Panc1 (cell line): ENCODE results near the gene P2RX2. TPM values are rescaled to one million over a fixed set of nuclear protein-coding genes. Genes with fewer than 3 reads are reported as not detected.

Experiments used
- ATAC-seq: fragments of 200-7000 bp; cut with Tn5 transposase; 2 replicates; pipeline ENCODE4 v1.9.1; 2020; ENCODE audit warnings: mild to moderate bottlenecking, moderate library complexity
- BruUV-seq: library from RNA; stranded (reverse); fragments of 400-500 nt; replicated peaks from 2 replicates; lab custom pipeline; 2021; lab: Mats Ljungman, UMichigan
- CTCF ChIA-PET: fragments of 300-600 bp; sonication (Branson Sonifier 250); formaldehyde crosslinking; loops from one replicate; lab custom pipeline; 2022; ENCODE audit warnings: antibody characterized with exemption; lab: Charles Lee
- POLR2A ChIA-PET: fragments of 300-600 bp; sonication (Branson Sonifier 250); formaldehyde crosslinking; loops from one replicate; lab custom pipeline; 2022; ENCODE audit warnings: antibody characterized with exemption; lab: Charles Lee
- DNase-seq: peaks from one replicate; pipeline ENCODE4 v3.0.0-alpha.2; 2010; ENCODE audit warnings: low read depth, low spot score
- H3K27ac ChIP-seq: 2 replicates; pipeline ENCODE4 v1.5.1; 2011; ENCODE audit warnings: mild to moderate bottlenecking, low read length, inconsistent platforms
- H3K27me3 ChIP-seq: fragments of 200-500 bp; sonication (Bioruptor generic); 2 replicates; pipeline ENCODE4 v1.6.0; 2014; ENCODE audit warnings: low read length, inconsistent platforms; ENCODE audit not compliant: control insufficient read depth, insufficient read depth
- H3K36me3 ChIP-seq: fragments of 200-500 bp; sonication (Bioruptor generic); 2 replicates; pipeline ENCODE4 v1.5.1; 2014; ENCODE audit warnings: inconsistent platforms, mild to moderate bottlenecking, low read length, moderate library complexity; ENCODE audit not compliant: control insufficient read depth, insufficient read depth
- H3K4me1 ChIP-seq: 2 replicates; pipeline ENCODE4 v1.5.1; 2011; ENCODE audit warnings: inconsistent platforms, mild to moderate bottlenecking, low read length, moderate library complexity; ENCODE audit not compliant: control insufficient read depth, insufficient read depth
- H3K4me3 ChIP-seq, 2 experiments: 2 replicates each; pipeline ENCODE4 v1.5.1; 2011 to 2012; ENCODE audit warnings: low read depth in 2 of 2, low read length in 2 of 2, mild to moderate bottlenecking in 2 of 2, inconsistent platforms in 1 of 2, moderate library complexity in 1 of 2
- H3K9me3 ChIP-seq: fragments of 200-500 bp; sonication (Bioruptor generic); 2 replicates; pipeline ENCODE4 v1.5.1; 2014; ENCODE audit warnings: low read depth, mild to moderate bottlenecking, inconsistent platforms, low read length, moderate library complexity; ENCODE audit not compliant: control insufficient read depth, insufficient read depth
- REST ChIP-seq, 2 experiments: IDR thresholded peaks; 2 replicates each; pipeline ENCODE4 v1.6.1; 2011 to 2012; ENCODE audit warnings: low read depth in 2 of 2, control low read depth in 1 of 2, low read length in 1 of 2, mild to moderate bottlenecking in 1 of 2, moderate library complexity in 1 of 2; ENCODE audit not compliant: insufficient read depth in 1 of 2
- TCF7L2 ChIP-seq: IDR thresholded peaks from 2 replicates; pipeline ENCODE4 v1.6.1; 2011; ENCODE audit warnings: mild to moderate bottlenecking, low read depth, low read length, inconsistent platforms
- in situ Hi-C: cut with HindIII; loops from 2 replicates; pipeline ENCODE4 v1.10.0; 2016; ENCODE audit warnings: low sequenced_read_pairs, low pct_unique_long_range_greater_than_20kb
- intact Hi-C: fragments of 100-400 bp; cut with micrococcal nuclease; formaldehyde crosslinking; loops from one replicate; pipeline ENCODE4 v1.10.0; 2022; ENCODE audit not compliant: unreplicated experiment
- microRNA-seq: library from miRNA; unstranded; fragments of <30 nt; microRNA quantifications from one replicate; pipeline ENCODE4 v1.1.0, GENCODE V29; 2020; ENCODE audit not compliant: unreplicated experiment
- total RNA-seq: library from RNA; stranded (reverse); gene quantifications from one replicate; pipeline ENCODE4 v1.2.1, GENCODE V29; 2021; ENCODE audit not compliant: unreplicated experiment

The P2RX2 gene
- total RNA-seq, 1 experiment from 2014 or later = 1.2 TPM

GRCh38 chr12:132669166-132669879, 50.7 kb downstream of the P2RX2 start:
- in situ Hi-C loops (no loop called here), intact Hi-C loops (no loop called here)
- H3K36me3 ChIP-seq = peaks cover 17% of the 10 kb centered on the region
- ChIA-PET CTCF (no interaction called here), POLR2A (no interaction called here)
- no peaks in the 10 kb centered on the region for H3K27me3 ChIP-seq
- no peak overlapping the region for H3K27ac ChIP-seq
- DNase-seq (no peak), ATAC-seq (no peak)
- H3K4me1 ChIP-seq = no peaks in the 10 kb centered on the region
- H3K9me3 ChIP-seq = no peaks in the 10 kb centered on the region
- TF ChIP-seq REST (IDR thresholded peaks at IDR 0.05; ENCODE audit: insufficient read depth in 1 of 2, low read depth in 2 of 2, low read length in 1 of 2) = no peak
- TF ChIP-seq TCF7L2 = no peak
- no TSS peak for BruUV-seq
- H3K4me3 ChIP-seq = no peak overlapping the region

Small RNAs within 50 kb of the gene (microRNA-seq; reads per million reads assigned to microRNA genes)
- not detected for gene MIR6763

Other genes with a start within 250 kb of the P2RX2 start
- gene FBRSL1, start 128.6 kb upstream of the P2RX2 start, total RNA-seq = 104 TPM
- not detected for gene LRCOL1, start 8.2 kb upstream of the P2RX2 start, total RNA-seq
- gene POLE, start 68.6 kb downstream of the P2RX2 start, total RNA-seq = 112 TPM
- gene PXMP2, start 68.8 kb downstream of the P2RX2 start, total RNA-seq = 21.3 TPM
- gene PGAM5, start 92.1 kb downstream of the P2RX2 start, total RNA-seq = 116 TPM
- gene ANKLE2, start 143.1 kb downstream of the P2RX2 start, total RNA-seq = 88.7 TPM
- 61.1 TPM for gene GOLGA3, start 210.1 kb downstream of the P2RX2 start, total RNA-seq